T-helper 2 cell treated with Interferon-gamma antibody and Interleukin-4, amounts not matched to agents 5 μg/mL and 100 μg/mL, for 36 hours (primary cell): ENCODE results near the gene LYPD1.

Experiments used
- DNase-seq: peaks from one replicate; pipeline ENCODE4 v3.0.0; 2021; ENCODE audit warnings: low spot score
- H3K27ac Mint-ChIP-seq: one replicate; pipeline ENCODE4 v1.8.0; 2021; ENCODE audit warnings: mild to moderate bottlenecking, mixed read lengths
- H3K27me3 Mint-ChIP-seq: one replicate; pipeline ENCODE4 v1.8.0; 2021; ENCODE audit warnings: low read depth, mixed read lengths
- H3K36me3 Mint-ChIP-seq: one replicate; pipeline ENCODE4 v1.8.0; 2021; ENCODE audit warnings: low read depth, mixed read lengths
- H3K4me1 Mint-ChIP-seq: one replicate; pipeline ENCODE4 v1.8.0; 2021; ENCODE audit warnings: low read depth, mixed read lengths
- H3K4me3 Mint-ChIP-seq: one replicate; pipeline ENCODE4 v1.8.0; 2022; ENCODE audit warnings: mild to moderate bottlenecking, moderate library complexity, mixed read lengths
- H3K9me3 Mint-ChIP-seq: one replicate; pipeline ENCODE4 v1.8.0; 2021; ENCODE audit warnings: mixed read lengths

The LYPD1 gene

DNA sequence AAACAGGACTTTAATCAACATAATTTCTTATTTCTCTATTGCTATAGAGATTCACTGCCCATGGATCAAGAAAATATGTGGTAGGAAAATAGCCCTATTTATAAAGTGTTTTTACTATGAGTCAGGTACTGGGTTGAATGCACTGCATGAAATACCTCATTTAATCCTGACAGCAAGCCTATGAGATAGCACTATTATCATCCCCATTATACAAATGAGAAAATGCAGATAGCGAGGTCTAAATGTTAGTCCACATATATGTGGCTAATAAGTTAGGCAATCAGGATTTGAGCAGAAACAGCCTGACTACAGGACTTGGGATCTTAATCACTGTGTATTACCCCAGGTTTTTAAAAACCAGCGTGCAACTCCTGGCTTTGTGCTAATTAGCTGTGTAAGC is 8.5 kb upstream of the LYPD1 start:
- H3K36me3 Mint-ChIP-seq: no peaks in the 10 kb centered on the region
- no peak overlapping the region for H3K4me3 Mint-ChIP-seq
- DNase-seq: no peak
- H3K4me1 Mint-ChIP-seq: no peaks in the 10 kb centered on the region
- H3K27me3 Mint-ChIP-seq: peaks cover 2% of the 10 kb centered on the region
- H3K9me3 Mint-ChIP-seq: no peaks in the 10 kb centered on the region
- no peak overlapping the region for H3K27ac Mint-ChIP-seq

DNA sequence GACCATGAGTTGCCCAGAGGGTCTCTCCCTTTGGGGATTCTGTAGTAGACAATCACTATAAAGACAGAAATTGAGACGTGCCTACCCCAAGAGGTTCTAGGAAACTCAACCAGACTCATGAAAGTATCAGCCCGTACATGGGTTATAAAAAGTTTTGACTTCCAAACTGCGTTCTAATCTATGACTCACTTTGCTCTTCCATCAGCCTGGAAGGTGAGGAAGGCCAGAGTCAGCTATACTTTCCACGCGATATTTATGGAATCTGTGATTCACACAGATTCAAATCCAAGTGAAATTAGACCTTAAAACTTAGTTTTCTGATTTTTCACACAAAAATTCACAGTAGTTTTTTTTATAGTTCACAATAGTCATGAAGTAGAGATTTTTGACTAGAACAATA is 7.7 kb upstream of the LYPD1 start:
- H3K36me3 Mint-ChIP-seq: no peaks in the 10 kb centered on the region

DNA sequence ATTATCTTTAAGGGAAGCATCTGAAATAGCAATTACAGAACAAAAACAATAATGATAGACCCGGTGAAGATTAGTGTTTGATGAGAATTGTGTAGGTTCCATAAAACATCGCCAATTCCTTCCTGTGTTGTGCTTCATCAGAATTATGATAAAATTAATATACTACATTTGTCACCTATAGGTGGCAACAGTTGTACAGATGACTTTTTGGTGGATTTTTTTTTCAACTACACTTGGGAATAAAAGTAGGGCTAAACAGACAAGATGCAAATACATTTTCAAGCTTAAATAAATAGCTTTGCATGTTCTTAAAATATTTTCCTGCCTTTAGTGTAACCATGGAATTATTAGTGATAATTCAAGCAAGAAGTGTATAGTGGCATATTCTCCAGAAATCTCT is 7.0 kb upstream of the LYPD1 start:
- no peaks in the 10 kb centered on the region for H3K36me3 Mint-ChIP-seq
- H3K27ac Mint-ChIP-seq: no peak overlapping the region
- DNase-seq: no peak
- peaks cover 10% of the 10 kb centered on the region for H3K27me3 Mint-ChIP-seq
- no peak overlapping the region for H3K4me3 Mint-ChIP-seq
- no peaks in the 10 kb centered on the region for H3K9me3 Mint-ChIP-seq
- no peaks in the 10 kb centered on the region for H3K4me1 Mint-ChIP-seq

More for the DNA sequence above, 7.7 kb upstream of the LYPD1 start:
- Mint-ChIP-seq H3K27me3 (peaks cover 6% of the 10 kb centered on the region), H3K4me3 (no peak overlapping the region), H3K9me3 (no peaks in the 10 kb centered on the region), H3K4me1 (no peaks in the 10 kb centered on the region), H3K27ac (no peak overlapping the region)
- DNase-seq: no peak

DNA sequence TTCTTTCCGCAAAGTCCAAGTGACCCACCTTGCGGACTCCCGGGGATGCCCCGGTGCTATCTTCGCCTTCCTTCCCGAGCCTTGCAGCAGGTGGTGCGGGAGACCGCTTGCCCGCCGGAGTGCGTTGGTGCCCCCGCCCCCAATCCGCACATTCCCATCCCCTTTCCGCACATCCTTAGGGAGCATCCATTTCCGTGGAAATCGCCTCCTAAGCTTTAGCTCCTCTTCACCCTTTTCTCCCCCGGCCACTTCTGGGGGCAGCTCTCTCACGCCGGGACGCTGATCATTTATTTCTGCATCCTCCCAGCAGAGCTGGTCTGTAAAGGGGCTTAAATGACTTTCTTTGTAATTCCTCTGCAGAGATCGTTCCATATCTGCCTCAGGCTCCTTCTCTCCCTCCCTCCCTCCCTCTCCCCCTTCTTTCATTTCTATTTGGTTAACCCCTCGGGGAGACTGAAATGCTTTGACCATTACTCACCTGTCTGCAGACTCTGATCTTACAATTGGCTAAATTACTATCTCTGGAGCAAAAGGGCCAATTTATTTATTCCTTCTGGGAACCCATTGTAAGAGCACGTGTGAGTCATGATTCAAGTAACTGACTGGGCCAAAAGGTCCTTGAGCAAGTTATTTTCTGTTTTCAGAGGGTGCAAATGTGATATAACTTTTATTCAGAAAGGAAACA is 1.3 kb upstream of the LYPD1 start:
- H3K4me3 Mint-ChIP-seq: no peak overlapping the region
- no peak overlapping the region for H3K27ac Mint-ChIP-seq
- H3K36me3 Mint-ChIP-seq: no peaks in the 10 kb centered on the region
- no peak for DNase-seq
- H3K9me3 Mint-ChIP-seq: no peaks in the 10 kb centered on the region
- no peaks in the 10 kb centered on the region for H3K4me1 Mint-ChIP-seq
- H3K27me3 Mint-ChIP-seq: peaks cover 38% of the 10 kb centered on the region

DNA sequence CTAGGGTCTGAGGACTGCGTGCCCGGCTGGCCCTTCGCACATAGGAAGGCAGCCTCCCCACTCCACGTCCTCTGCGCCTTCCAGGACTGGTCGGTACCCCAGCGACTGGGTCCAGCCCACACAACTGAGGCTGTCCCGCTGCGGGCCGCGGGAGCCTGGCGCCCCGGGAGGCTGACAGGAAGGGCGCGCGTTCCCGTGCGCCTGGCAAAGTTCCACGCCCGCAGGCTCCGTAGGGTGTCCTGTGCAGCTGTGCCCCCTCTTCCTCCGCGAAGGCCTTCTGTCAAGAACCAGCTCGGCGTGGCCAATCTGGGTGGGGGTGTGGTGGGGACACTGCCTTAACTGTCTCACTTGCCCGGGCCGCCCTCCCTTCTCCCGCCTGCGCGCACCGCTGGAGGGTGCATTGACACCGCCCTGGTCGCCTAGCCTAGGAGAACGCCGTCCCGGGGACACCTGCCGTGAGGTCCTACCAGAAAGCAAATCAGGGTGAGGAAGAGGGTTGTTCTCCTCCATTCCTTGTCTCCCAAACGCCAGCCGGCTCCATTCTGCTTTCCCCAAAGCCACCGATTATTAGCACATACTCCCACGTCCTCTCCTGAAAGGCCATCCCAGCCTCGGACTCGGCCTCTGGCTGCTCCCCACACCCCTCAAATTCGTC is 618 bp upstream of the LYPD1 start:
- H3K27me3 Mint-ChIP-seq: peaks cover 39% of the 10 kb centered on the region
- H3K27ac Mint-ChIP-seq: no peak overlapping the region
- no peaks in the 10 kb centered on the region for H3K36me3 Mint-ChIP-seq
- no peak for DNase-seq
- H3K4me3 Mint-ChIP-seq: no peak overlapping the region
- no peaks in the 10 kb centered on the region for H3K9me3 Mint-ChIP-seq
- H3K4me1 Mint-ChIP-seq: no peaks in the 10 kb centered on the region

DNA sequence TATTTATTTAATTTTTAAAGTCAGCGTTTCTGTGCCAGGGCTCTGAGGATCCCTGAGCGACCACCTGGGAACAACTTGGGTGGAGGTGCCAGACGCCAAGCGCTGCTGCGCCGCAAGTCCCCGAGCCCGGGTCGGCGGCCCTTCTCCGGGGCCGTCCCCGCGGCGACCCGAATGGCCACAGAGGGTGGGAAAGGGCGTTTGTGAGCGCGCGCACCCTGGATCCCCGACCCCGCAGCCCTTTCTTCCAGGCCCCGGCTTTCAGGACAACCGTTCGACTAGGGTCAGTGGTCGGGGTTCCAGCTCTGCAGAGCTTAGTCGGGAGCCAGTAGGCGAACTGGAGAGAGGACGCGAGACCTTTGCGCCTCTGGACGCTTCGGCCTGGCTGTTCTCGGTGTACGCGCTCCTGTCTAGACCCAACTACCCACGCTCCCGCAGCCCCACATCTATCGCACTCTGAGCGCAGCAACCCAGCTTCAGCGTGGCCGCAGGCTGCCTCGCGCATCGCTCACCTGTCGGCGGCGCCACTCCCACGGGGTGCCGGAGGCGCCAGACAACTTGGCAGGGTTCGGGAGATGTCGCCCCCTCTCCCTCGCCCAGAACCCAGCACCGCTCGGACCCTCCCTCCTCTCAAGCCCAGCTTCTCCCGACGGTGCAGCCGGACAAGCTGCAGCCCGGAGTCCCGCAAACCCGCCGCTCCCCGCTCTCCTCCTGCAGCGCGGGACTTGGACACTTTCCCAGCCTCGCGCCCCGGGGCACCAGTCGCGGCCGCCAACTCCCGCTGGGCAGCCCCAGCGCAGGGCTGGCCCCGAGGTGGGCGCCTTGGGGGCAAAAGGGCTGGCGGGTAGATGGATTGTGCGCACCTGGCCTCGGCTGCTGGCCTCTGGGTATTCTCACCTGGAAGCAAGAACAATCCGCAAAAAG is 758 bp downstream of the LYPD1 start:
- Mint-ChIP-seq H3K36me3 (no peaks in the 10 kb centered on the region), H3K27ac (no peak overlapping the region), H3K9me3 (no peaks in the 10 kb centered on the region), H3K27me3 (peaks cover 39% of the 10 kb centered on the region), H3K4me3 (no peak overlapping the region), H3K4me1 (no peaks in the 10 kb centered on the region)
- DNase-seq: no peak

DNA sequence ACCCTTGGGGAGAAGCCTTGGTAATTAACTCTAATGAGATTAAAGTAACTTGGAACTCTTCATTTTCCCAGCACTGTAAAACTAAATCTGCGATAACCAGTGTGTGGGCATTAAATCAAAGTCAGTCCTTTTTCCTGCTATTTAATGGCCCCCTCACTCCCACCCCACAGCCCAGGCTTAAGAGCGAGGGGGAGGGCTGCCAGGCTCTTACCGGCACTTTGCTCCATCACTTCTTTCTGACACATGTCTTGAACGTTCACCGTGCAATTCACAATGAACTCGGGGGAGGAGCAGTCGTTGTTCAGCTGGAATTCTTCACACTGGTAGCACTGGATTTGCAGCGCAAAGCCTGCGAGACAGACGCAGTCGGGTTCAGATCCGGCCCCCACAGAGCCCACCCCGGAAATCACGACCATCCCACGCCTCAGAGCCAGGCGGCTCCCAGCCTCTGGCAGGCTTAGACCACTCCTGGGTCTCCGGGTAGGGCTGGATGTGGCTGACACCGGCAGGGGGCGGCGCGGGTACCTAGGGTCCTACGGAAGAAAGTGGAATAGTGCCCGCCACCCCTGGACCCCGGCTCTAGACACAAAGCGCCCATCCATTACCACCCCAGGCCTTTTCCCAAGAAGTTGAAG is 1.7 kb downstream of the LYPD1 start:
- H3K27me3 Mint-ChIP-seq: peaks cover 39% of the 10 kb centered on the region
- no peaks in the 10 kb centered on the region for H3K9me3 Mint-ChIP-seq
- H3K27ac Mint-ChIP-seq: no peak overlapping the region
- H3K36me3 Mint-ChIP-seq: no peaks in the 10 kb centered on the region
- DNase-seq: no peak
- H3K4me1 Mint-ChIP-seq: no peaks in the 10 kb centered on the region
- no peak overlapping the region for H3K4me3 Mint-ChIP-seq

DNA sequence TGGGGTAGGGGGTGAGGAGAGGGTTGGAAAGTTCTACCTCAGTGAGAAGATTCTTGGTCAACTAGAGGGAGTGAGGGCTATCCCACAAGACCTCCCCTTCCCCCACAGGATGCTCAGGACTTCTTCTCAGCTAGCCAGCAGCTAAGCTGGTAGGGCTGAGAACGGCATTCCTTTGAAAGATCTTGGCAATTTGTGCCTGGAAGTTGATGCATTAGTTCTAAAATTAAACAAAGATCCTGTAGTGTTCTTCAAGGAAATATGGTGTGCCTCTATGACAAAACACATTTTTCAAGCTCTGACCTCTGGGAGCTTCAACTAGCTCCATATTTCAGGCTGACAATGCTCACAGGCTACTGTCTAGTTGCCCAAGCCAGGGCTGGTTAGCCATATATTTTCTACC is 2.3 kb downstream of the LYPD1 start:
- DNase-seq: no peak
- Mint-ChIP-seq H3K4me3 (no peak overlapping the region), H3K27ac (no peak overlapping the region), H3K9me3 (no peaks in the 10 kb centered on the region), H3K36me3 (no peaks in the 10 kb centered on the region), H3K27me3 (peaks cover 36% of the 10 kb centered on the region), H3K4me1 (no peaks in the 10 kb centered on the region)

DNA sequence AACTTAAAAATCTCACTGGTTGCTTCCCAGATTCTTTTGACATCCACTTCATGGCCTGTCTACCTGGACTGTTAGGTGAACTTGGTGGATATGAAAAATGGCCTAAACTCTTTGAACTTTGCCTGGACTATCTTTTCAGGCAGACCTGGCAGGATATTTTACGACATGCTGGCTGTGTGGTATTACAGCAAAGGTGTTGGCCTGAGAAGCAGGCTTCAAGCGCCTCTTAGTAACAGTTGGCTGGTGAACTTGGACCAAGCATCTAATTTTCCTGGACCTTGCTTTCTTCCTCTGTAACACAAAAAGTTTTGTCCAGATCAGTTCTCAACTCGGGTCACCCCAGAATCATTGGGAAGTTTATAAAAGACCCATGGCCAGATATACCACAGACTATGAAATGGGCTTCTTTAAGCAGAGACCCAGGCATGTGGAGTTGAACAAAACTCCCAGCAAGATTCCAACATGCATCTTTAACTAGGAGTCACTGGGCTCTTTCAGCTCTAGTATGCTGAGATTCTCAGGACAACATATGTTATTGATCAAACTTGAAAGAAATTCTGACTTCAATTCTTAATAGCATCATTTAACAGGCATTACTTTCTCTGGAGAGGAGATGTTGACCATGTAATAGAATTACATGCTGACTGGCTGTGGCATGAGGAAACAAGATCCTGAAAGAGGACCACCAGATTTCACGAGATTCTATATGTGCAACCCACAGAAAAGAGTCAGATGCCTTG is 4.4 kb downstream of the LYPD1 start:
- no peak for DNase-seq
- Mint-ChIP-seq H3K27me3 (peaks cover 18% of the 10 kb centered on the region), H3K4me1 (no peaks in the 10 kb centered on the region), H3K36me3 (no peaks in the 10 kb centered on the region), H3K27ac (no peak overlapping the region), H3K4me3 (no peak overlapping the region), H3K9me3 (no peaks in the 10 kb centered on the region)

DNA sequence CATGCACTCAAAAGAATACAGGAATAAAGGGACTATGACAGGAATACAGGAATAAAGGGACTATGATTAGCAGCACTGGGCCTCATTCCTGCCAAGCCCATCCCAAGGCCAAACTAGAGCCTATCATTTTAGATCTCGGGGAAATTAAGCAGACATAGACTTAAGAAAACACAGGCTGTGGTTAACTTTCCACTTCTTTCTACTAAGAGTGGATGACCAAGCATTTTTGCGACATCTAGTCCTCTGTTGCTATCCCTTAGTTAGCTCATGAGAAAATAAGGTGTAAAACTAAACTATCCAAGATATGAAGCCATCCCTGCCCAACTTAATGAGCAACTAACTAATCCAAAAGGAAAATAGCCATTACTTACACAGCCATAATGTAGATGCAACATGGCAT is 5.9 kb downstream of the LYPD1 start:
- DNase-seq: no peak
- Mint-ChIP-seq H3K4me1 (no peaks in the 10 kb centered on the region), H3K27me3 (peaks cover 18% of the 10 kb centered on the region), H3K9me3 (no peaks in the 10 kb centered on the region), H3K36me3 (no peaks in the 10 kb centered on the region), H3K27ac (no peak overlapping the region), H3K4me3 (no peak overlapping the region)

DNA sequence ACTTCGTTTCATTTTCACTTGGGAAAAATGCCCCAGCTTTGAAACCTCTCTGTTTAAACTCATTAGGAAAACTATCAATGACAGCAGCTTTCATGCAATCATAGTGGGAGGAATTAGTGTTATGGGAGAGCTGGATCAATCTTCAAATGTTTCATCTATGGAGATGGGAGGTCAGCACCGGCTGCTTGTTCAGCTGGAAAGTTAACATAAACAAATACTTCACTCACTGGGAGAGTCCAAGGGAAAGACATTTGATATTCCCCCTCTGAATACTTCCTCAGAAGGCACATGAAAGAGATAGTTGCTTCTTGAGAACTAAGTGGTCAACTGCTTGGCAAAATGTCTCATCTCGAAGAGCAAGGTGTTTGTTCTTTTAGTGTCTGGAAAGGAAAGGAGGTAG is 7.3 kb downstream of the LYPD1 start:
- no peaks in the 10 kb centered on the region for H3K36me3 Mint-ChIP-seq
- no peaks in the 10 kb centered on the region for H3K9me3 Mint-ChIP-seq
- no peak overlapping the region for H3K27ac Mint-ChIP-seq
- H3K27me3 Mint-ChIP-seq: peaks cover 8% of the 10 kb centered on the region
- H3K4me3 Mint-ChIP-seq: no peak overlapping the region
- H3K4me1 Mint-ChIP-seq: no peaks in the 10 kb centered on the region
- DNase-seq: no peak

DNA sequence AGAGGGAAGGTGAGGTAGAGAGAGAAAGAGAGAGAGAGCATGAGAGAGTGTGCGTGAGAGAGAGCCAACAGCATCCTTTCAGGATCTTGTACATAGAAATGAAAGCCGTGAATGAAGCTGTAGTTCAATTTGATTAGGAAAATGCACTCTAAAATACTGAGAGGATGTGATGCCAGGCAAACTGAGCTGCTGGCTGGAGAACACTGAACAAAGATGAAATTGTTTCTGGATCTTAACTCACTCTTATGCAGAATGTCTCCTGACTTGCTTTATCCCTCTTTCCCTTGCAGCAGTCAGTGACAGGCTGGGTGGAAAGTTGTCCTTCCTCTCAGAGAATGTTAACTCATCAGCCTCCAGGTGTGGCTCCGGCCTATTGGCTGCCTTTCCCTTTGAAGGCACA is 10.7 kb downstream of the LYPD1 start:
- H3K4me3 Mint-ChIP-seq: no peak overlapping the region
- H3K4me1 Mint-ChIP-seq: no peaks in the 10 kb centered on the region
- no peaks in the 10 kb centered on the region for H3K9me3 Mint-ChIP-seq
- H3K27ac Mint-ChIP-seq: no peak overlapping the region
- no peaks in the 10 kb centered on the region for H3K36me3 Mint-ChIP-seq
- no peak for DNase-seq
- no peaks in the 10 kb centered on the region for H3K27me3 Mint-ChIP-seq

DNA sequence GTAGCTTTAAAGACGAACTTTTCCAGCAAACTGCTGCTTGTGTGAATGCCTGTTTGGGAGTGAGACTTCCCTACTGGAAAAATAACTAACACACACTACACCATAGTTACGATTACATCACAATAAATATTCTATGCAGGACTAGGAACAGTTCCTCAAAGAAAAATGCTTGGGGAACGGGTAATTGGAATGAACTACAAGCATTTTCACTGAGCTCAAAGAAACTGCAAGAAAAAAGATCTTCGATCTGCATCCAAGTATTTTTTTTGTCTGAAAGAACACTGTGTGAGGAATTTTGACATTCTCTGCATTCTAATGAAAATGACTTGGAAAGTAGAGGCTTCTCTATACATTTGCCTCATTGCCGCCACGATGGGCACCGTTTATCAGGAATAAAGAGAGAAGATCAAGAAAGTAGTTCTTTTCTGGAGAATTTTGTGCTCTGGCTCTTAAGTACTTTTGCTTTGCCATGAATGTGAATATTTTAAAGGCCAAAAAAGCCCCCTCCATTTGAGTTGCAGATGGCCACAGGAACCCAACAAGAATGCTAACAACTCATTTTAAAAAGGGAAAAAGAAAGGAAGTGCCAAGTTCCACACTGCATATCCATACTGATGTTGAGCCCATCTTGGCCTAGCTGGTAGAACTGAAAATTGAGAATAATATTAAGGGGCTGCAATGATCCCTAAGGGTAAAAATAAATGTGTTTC is 13.6 kb downstream of the LYPD1 start:
- no peak overlapping the region for H3K27ac Mint-ChIP-seq
- H3K27me3 Mint-ChIP-seq: no peaks in the 10 kb centered on the region
- no peak for DNase-seq
- no peaks in the 10 kb centered on the region for H3K36me3 Mint-ChIP-seq
- no peak overlapping the region for H3K4me3 Mint-ChIP-seq
- H3K4me1 Mint-ChIP-seq: no peaks in the 10 kb centered on the region
- no peaks in the 10 kb centered on the region for H3K9me3 Mint-ChIP-seq
